ENCODE data around the gene NKX6-2. TPM values are rescaled to one million over a fixed set of nuclear protein-coding genes. Genes with fewer than 3 reads are reported as not detected.
"Not testable (repeated sequence)": the region's sequence is repeated elsewhere in the genome, so short reads cannot be mapped to it uniquely, and the experiment has no call there.

NKX6-2 gene
- total RNA-seq, 1 donor from 2014 or later: 2.1 TPM

DNA sequence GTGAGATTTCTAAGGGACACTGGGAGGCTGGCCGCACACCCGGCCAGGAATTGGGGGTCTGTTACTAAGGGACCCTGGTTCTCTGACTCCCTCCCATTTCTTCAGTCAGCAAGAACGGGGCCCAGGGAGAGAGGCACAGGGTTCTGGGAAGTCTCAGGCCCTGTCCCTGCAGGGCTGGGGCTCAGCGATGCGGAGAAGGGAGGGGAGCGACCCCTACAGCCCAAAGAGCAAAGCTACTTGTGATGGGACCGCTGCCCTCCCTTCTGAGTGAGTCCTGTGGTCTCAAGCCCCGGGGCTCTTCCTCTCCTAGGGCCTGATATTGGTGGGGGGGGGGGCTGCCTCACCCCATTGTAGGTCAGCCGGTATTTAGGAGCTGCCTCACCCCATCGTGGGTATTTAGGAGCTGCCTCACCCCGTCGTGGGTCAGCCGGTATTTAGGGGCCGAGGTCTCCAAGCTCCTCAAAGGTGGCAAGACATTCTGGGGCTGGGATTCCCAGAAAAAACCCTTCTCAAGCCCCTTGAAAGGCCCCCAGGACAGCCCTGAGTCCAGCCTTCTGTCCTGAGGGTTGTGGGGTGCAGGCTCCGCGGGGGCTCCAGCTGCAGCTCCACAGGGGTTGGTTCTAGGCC, 16.9 kb upstream of the NKX6-2 start:
- intact Hi-C loops (cut with DNase I): no loop called here
- DNase-seq (ENCODE audit: low spot score) (no peak), ATAC-seq (no peak)

DNA sequence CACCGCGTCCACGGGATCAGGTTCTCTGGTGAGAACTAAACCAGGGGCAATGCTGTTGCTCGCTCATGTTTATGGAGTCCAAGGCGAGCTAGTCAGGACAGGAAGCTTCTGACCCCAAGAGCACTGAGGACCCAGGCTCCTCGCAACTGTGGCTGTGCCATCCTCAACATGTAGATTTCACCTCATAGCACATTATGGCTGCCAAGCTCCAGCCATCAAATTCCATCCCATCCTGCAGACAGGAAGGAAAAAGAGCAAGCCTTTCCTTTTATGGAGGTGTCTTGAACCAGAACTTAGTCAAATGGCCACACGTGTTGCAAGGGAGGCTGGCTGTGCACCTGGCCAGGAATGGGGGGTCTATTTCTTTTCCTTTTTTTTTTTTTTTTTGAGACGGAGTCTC, 16.1 kb upstream of the NKX6-2 start:
- intact Hi-C loops (cut with DNase I): no loop called here
- DNase-seq (ENCODE audit: low spot score) (no peak), ATAC-seq (no peak)

DNA sequence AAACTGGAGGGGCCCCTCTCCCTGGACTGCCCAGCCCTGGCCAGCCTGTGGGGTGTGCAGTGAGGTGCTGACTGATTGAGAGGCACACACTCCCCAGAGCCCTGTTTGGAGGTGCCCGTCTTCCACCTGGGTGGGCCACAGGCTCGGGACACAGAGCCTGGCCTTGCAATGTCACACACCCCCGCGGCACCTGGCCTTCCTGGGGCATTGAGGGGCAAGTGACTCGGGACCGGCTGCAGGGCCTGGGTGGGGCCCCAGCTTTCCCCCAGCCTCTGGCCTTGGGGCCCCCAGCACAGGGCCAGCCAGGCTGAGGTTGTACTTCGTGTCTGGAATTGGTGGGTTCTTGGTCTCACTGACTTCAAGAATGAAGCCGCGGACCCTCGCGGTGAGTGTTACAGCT, 13.9 kb upstream of the NKX6-2 start:
- DNase-seq (ENCODE audit: low spot score) (no peak), ATAC-seq (no peak)
- intact Hi-C loops (cut with DNase I): no loop called here

DNA sequence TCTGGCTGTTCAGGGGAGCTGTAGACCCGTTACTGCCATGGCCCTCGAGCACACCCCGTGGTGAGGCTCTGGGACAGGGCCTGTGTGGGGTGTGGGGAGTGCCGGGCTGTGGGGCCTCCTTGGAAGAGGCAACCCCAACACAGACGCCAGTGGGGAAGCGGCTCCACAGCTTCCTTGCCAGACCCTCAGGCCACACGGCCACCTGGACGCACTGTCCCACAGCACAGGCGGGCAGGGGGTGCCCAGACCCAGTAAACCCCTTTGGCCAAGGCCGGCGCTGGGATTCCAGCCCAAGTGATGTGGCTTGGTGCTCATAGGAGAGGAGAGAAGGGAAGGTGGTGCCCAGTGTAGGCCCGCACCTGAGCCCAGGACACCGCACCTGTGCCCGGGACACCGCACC, 12.9 kb upstream of the NKX6-2 start:
- intact Hi-C loops (cut with DNase I): no loop called here
- ATAC-seq (no peak), DNase-seq (ENCODE audit: low spot score) (no peak)

GRCh38 chr10:132798403-132798802, 12.5 kb upstream of the NKX6-2 start:
- no peak for DNase-seq (ENCODE audit: low spot score)
- ATAC-seq: no peak
- intact Hi-C loops (cut with DNase I): no loop called here

GRCh38 chr10:132797986-132798385, 12.0 kb upstream of the NKX6-2 start:
- DNase-seq (ENCODE audit: low spot score); ATAC-seq; intact Hi-C loops (cut with DNase I): not testable (repeated sequence)

- no peak for ATAC-seq
- intact Hi-C loops (cut with DNase I): no loop called here
- DNase-seq (ENCODE audit: low spot score): no peak
Measured at GRCh38 chr10:132796846-132797245, 10.9 kb upstream of the NKX6-2 start.

GRCh38 chr10:132793871-132794849, 8.2 kb upstream of the NKX6-2 start:
- intact Hi-C loops (cut with DNase I): no loop called here
- ATAC-seq (no peak), DNase-seq (ENCODE audit: low spot score) (no peak)

DNA sequence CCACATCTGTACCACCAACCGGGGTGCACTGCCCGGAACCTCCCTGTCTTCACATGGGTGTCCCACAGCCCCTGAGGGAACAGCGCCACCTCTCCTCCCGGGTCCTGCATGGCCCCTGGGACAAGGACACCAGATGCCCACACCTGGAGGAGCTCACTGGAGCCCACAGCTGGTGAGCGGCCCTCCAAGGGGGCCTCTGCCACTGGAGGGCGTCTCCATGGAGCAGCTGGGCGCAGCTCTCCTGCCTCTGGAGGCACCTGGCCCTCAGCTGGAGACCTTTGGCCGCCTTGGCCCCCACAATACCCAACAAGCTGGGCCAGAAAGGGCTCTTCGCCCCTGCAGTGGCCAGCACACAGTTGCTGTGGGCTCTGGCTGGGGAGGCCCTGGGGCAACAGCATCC, 7.3 kb upstream of the NKX6-2 start:
- intact Hi-C loops (cut with DNase I): no loop called here
- DNase-seq (ENCODE audit: low spot score) (no peak), ATAC-seq (no peak)

GRCh38 chr10:132792796-132793195, 6.8 kb upstream of the NKX6-2 start:
- intact Hi-C loops (cut with DNase I): no loop called here
- no peak for DNase-seq (ENCODE audit: low spot score)
- no peak for ATAC-seq

- DNase-seq (ENCODE audit: low spot score); ATAC-seq; intact Hi-C loops (cut with DNase I): not testable (repeated sequence)
Measured at GRCh38 chr10:132792099-132792498, 6.2 kb upstream of the NKX6-2 start.

DNA sequence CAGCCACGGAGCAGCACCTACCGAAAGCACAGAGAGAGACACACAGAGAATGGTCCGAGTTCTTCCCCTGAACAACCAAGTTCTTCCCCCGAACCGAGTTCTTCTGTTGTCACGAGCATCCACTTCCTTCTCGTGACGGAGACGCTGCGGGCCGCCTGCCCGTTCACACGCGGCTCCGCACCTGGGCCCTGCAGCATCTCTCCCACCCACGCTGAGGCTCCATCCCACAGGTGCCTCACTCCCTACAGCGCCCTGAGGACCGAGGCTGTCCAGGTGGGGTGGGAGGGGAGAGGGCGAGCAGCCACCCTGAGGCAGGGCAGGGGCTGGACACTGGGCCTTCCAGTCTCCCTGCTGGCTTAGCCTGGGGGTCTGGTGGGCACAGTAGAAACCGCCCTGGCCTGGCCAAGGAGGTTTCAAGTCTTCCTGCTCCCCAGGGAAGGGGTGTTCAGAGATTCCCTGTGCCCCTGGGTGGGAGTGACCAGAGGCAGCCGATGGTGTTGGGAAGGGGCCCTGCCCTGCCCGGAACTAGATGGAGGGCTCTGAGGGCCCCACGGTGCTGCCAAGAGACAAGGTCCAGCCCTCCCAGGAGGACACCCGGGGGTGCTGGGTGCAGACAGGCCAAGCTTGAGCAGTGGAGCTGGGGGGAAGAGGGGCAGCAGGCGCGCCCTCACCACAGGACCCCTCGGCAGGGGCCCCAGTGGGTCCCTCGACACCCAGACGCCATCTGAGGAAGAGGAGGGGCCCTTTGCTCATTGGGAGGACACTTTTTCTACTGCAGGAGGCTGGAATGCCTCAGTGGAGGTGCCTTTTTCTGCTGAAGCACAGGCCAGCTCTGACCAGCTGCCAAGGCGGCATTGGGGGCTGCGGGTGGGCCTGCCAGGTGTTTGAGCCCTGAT, 5.2 kb upstream of the NKX6-2 start:
- no peak for ATAC-seq

GRCh38 chr10:132790470-132790869, 4.5 kb upstream of the NKX6-2 start:
- DNase-seq (ENCODE audit: low spot score) (no peak), ATAC-seq (no peak)
- intact Hi-C loops (cut with DNase I): no loop called here

More for the DNA sequence above, 5.2 kb upstream of the NKX6-2 start:
- DNase-seq (ENCODE audit: low spot score): no peak
- intact Hi-C loops (cut with DNase I): no loop called here

DNA sequence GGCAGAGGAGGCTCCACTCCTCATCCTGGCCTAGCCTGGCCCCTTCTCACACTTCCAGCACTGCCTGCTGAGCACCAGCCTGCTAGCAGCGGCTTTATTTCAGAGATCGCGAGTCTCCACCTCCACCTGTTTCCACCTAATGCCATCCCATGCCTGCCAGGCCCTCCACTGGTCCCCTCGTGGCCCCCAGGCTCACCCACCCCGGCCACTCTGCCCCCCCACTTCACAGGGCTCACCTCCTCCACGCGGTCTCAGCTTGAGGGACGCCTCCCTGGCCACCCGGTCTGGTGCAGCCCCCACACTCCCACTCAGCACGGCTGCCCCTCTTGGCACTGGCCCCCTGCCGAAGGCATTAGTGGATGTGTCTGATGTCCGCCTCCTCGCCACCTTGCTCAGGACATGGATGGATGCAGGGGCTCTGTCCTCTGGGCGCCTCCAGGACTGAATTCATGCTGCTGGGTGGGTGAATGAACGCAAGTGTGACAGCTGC, 3.8 kb upstream of the NKX6-2 start:
- ATAC-seq: no peak
- no peak for DNase-seq (ENCODE audit: low spot score)
- intact Hi-C loops (cut with DNase I): loop anchor here (5.0 kb wide), 1 partner anchor 137 kb away; no protein-coding TSS in a partner anchor

DNA sequence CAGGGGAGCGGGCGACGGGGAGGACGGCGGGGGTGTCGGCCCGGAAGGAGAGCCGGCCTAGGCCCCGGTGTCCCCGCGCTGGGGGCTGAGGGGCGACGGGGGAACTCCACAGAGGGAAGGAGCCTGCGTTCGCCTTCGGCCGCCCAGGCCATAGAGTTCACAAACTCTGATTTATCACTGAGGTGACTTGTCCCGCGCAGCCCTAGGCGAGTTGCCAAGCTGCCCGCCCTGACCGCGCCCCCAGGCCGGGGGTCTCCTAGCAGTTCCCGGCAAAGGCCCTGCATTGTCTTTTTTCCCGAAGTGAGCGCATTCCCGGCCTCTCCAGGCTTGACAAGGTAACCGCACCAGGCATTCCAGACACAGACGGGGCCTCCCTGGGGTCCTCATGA, 2.9 kb upstream of the NKX6-2 start:
- no peak for DNase-seq (ENCODE audit: low spot score)
- intact Hi-C loops (cut with DNase I): loop anchor here (5.0 kb wide), 1 partner anchor 137 kb away; no protein-coding TSS in a partner anchor
- ATAC-seq: no peak

GRCh38 chr10:132788180-132788830, 2.4 kb upstream of the NKX6-2 start:
- intact Hi-C loops (cut with DNase I): loop anchor here (5.0 kb wide), 1 partner anchor 136 kb away; no protein-coding TSS in a partner anchor
- DNase-seq (ENCODE audit: low spot score): no peak
- ATAC-seq: peak; percentile 31

DNA sequence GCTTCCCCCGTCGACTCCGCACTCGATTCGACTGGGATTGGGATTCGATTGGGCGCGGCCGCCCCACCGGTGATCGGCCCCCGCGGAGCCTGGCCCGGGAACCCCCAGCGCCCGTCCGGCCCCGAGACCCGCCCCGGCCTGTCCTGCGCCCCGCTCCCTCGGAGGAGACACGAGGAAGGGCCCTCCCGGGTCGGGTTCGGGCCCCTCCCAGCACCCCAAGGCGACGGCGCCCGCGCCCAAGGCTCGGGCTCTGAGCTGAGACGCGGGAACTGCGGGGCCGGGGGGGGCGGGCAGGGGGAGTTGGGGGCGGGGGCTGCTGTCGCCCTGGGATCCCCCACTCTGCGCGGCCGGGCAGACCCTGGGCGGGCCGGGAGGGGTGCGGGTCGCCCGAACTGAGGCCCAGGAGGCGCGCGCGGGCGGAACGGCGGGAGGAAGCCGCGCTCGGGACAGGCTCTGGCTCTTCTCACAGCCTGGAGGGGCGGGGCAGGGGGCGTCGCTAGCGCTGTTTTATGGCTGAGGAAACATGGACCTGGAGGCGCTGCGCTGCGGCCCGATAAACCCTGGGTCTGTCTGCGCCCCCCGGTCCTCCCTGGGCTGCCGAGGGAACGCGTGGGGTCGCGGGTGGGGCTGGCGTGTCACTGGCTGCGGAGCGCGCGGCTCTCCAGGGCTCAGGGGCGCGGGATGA, 1.7 kb upstream of the NKX6-2 start:
- intact Hi-C loops (cut with DNase I): loop anchor here (5.0 kb wide), 1 partner anchor 135 kb away; no protein-coding TSS in a partner anchor
- no peak for ATAC-seq
- no peak for DNase-seq (ENCODE audit: low spot score)
